ENCODE measurements around the gene GNL1.
A peak's percentile ranks its signal among the peaks of the same experiment; 100 is the strongest.

The GNL1 gene

DNA sequence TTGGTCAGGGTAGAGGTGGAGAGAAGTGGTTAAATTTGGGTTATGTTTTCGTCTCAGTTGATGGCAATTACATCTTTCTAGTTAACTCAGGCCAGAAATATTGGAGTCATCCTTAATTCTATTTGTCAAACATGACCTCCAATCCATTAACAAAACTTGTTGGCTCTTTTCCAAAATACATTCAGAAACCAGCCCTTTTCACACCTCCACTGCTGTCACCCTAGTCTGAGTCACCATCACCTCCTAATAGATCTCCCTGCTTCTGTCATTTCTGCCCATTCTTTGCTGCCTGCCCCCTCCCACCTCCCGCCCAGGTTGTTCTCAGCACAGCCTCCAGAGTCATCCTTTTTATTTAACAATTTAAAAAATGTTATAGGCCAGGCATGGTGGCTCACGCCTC is 12.0 kb upstream of the GNL1 start:
- no peak for DNase-seq

DNA sequence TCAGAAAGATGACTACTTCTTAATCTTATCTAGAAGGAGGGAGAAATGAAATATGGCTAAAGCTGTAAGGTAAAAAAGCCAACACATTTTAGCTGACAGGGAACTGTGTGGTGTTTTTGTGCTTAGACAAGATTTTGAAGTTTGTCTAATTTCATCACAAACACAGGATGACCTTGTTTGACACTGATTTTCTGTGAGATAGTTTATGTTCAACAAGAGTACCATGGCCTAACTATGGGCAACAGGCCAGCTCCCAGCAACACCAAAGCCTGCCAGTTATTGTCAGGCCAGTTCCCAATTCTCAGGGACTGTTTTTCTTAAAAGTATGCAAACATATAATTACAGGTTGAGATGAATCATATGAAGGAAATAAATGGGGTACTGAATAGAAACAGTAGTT is 9.5 kb upstream of the GNL1 start:
- DNase-seq: no peak

DNA sequence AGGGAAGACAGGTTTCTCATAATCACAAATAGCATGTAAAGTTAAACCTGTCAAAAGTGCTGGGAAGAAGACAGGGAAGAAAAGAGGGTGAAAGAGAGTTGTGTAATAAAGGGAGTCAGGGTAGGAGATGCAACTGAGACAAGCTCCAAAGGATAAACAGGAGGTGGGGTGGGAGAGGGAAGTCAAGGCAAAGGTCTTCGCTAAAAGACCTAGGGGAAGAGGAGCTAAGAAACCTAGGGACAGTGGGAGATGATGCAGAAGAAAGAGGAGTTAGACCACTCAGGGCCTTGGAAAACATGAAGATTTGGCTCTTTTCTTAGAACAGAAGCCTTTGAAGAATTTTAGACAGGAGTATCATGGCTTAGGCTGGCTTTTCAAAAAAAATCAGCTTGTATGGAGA is 7.8 kb upstream of the GNL1 start:
- DNase-seq: no peak

DNA sequence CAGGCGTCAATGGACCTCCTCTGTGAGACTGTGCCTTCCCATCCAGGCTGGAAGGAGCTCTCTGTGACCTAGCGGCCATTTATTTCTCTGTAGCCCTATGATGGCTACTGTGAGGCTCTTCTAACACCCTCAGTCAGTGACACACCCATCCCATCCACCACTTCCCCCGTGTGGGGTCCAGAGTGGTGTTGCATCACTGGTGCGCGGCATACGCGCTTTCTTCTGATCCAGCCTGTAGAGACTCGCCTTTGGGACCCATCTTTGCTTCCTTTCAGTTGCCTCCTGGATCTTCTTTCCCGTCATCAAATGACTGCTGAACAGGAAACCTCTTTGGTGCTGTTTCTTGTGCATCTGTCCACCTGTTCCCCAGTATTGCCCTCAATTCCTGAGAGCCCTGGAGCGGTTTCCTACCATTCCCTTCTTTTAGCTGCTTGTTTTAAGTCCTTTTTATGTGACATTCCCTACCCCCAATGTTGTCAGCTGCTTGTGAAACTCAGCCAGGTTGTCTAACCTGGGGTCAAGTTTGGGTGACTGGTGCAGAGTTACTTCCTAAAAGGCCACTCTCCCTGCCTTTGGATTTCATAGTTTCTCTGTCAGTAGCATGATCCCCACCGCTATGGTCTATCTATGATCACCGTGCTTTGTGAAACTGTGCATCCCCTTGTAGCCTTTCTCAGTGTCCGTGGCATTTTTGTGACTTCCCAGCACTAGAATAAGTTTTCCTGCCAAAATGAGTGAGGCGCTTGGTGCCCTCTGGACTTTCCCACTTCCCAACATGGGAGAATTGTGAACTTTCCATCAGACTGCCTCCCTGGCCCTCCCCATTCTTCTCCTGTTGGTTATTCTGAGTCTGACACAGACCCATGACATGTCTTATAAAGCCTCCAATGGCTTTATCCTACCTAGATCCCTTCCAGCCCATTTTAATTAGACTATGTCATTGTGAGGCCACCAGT is 6.5 kb upstream of the GNL1 start:
- no peak for DNase-seq

DNA sequence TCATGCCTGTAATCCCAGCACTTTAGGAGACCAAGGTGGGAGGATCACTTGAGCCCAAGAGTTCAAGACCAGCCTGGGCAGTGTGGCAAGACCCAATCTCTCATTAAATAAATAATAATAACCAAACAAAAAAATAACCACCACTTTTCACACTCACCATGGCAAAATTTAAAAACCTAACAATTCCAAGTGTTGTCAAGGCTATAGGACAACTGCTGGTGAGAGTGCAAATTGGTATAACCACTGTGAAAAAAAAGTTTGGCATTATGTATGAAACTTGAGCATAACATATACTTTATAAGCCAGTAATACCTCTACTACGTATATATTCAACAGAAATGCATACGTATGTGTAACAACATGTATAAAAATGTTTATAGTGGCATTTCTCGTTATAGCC is 4.6 kb upstream of the GNL1 start:
- DNase-seq: no peak

DNA sequence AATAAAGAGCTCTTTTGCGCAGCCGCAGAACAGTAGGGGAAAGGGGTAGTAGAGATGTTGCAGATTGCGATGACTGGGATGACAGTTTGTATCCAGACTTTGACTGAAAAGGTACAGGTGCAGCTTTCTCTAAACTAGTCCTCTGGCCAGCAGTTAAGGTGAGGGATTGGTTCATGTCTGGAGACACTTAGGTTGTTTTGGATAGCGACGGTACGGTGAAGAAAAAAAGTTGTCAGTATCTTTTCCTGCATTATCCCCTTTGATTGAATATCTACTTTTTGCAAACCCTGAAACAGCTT is 1.3 kb upstream of the GNL1 start:
- DNase-seq: no peak

DNA sequence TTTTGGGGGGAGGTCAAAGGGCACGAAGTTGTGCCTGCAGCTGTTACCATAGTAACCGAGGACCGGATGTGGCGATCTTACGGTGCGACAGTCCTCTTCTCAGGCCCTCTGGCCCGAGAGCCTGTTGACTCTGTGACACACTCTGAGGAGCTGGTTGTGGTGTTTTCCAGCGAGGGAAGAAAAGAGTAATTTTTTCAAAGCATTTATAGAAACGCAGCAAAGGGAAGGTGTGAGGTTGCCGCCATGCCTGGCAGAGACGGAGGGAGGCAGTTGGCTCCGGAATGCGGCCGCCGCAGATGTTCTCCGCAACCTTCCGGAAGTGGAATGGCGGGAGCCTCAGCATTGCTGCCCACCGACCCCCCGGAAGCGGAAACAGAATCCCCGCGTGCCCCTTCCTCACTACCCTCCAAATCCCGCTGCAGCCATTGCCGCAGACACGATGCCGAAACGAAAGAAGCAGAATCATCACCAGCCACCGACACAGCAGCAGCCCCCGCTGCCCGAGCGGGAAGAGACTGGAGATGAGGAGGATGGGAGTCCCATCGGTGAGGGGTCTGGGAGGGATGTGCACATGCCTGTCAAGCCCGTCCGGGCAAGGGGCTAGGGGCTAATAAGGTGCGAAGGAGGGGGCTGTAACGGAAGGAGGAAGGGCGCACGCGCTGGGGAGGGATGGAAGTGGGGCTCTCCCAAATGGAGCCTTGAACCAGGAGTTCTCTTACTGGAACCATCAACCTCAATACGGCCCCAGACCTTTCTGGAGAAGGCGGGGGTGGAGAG is 805 bp upstream of the GNL1 start, which contains the start of gene PRR3:
Gene PRR3 (plus strand): TSS at position 390 of the 777 bp plus-strand sequence. CDS start 50 bp downstream, at position 440.
- DNase-seq: peak; percentile 98

DNA sequence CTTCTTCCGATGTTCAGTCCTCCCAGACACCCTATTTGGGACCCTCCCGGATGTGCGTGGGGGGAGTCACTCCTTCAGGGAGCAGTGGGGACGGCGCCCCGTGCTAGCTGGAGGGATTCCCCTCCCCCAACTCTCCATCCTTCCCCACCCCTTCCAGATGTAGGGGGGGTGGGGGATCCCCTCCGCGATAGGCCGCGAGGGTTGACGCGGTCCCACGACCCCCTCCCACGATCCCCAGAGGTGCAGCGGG is 548 bp downstream of the GNL1 start:
- DNase-seq: no peak

DNA sequence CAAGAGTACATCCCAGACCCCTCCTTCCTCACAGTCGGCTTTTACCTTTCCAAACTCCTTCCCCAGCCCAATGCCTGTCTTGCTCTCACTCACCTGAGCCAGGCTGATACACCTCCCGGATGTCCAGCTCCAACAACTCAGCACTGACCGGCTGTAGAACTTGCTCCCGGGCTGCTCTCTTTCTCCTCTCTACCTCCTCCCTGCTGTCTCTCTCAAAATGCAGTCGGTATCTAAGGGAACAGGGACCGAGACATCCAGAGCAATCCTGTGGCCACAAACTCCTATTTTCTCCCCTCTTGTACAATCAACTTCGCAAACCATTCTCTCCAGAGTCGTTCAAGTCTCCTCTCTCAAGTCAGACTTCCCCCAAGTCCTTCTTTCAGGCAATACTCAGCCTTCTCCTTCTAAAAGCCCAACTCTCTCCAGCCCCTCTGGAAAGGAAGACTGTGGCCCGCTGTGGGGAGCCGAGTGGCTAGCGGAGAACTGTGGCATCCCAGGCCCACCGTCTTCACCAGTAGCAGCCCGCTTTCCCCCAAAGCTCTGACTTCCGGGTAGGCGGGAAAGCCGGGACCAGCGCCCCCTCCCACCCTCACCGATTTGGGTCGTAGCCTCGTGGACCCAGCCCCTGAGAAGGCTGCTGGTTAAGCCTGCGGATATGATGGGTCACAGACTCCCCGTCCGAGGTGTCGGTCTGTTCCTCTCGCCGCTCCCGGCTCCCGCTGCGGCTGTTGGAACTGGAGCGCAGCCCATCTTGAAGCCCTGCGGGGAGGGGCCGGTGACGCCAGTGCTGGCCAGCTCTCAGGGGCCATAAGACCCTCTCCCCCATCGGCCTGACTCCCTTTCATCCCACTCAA is 1.1 kb downstream of the GNL1 start:
- peak; percentile 17 for DNase-seq

DNA sequence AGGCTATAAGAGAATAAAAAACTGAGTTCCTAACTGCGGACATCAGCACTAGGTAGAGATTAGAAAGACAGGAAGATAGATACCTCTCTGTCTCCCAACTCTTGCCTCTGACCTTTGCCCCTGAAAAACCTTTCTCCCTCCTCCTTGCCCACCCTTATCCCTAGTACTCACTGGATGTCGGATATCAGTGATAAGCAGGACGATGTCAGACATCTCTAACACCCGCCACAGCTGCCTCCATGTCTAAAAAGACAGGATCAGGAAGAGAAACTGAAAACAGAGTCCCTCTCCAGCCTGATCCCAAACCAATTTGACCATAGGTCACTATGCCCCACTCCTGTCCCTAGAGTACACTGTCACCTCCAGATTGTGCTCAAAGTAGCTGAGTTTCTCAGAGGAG is 1.9 kb downstream of the GNL1 start:
- DNase-seq: no peak

DNA sequence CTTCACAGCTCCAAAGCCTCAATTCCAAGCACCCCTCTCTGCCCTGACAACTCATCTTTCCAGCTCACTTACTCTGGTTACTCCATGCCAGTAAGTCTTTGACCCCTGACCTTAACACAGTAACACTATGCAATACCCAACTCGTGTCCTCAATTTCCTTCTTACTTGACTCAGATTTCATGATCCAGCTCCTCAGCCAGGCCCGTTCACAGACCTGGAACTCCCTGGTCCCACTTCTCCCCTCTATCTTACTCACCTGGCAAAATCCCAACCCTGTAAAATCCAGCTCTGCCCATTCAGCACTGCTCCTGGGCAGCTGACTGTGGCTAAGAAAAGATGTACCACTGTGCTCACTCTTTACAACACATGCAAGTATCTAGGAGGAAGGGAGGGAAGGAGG is 7.9 kb downstream of the GNL1 start:
- no peak for DNase-seq

DNA sequence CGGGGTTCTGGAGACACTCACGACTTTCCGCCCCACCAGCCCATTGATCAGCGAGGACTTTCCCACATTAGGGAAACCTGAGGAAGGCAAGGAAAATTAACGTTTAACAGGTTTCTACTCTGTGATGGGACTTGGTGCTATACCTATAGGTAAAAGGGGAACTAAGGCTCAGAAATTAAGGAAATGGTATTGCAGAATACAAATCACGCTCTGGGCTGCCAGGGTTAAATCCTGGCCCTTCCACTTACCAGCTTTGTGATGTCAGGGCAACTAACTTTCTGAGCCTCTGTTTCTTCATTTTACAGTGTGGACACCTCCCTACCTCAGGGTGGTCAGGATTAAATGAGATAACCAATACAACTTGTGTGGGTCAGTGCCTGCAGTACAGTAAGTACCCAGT is 8.8 kb downstream of the GNL1 start:
- no peak for DNase-seq

DNA sequence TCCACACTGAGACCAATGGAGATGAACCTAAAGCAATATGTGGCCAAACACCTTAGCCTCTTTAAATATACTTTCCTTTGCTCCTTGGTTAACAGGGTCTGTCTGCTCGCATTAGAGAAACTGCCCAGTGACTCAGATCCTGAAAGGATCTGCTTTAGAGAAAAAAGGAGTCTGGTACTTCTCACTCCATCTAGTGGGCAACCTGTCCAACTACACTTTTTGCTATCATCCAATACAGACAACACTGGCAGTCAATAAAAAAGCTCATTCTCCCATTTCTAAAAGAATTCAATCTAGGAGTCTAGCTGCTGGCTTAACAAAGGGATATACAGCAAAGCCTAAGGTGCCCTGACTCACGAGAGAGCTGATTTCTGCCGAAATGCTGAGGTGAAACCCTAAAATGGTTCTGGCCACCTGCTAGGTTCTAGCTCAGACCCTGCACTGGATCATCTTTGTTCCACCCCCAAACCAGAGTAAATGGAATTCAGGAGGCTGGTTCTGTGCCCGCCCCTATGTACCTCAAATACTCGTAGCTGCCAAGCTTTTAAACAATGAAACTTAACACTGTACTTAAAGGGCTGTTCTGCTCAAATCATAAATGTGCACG is 11.5 kb downstream of the GNL1 start:
- peak; percentile 57 for DNase-seq

DNA sequence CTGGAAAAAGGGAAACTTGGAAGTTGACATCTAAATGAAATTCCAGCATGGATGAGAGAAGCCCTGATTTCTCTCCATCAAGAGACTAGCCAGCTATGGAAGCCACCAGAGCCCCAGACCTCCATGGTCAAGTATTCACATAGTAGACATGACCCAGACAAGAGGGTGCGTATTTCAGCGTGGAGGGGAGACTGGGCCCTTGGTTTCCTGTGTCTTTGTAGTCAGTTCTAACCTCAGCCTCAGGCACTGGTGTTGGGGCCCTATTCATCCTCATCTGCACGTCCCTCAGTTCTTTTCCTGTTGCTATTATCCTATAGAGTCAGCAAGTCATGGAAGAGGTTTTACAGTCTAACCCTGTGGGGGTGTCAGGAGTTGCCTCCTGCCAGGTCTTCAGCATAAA is 12.5 kb downstream of the GNL1 start:
- no peak for DNase-seq

DNA sequence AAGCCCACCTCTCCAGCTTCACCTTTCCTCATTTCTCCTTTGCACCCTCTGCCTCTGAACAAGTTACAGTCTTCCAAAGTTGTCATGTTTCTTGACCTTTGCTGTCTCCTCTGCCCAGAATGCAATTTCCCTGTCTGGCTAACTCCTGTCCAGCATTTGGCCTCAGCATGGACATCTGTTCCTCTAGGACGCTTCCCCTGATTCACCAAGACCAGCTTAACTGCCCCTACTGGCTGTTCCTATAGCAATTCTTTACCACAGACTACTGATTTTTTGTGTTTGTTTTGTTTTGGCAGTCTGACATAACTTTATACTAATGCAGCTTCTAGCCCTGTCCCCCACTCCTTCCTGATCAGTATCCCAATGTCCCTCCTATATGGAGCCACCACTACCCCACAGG is 13.4 kb downstream of the GNL1 start:
- DNase-seq: no peak

DNA sequence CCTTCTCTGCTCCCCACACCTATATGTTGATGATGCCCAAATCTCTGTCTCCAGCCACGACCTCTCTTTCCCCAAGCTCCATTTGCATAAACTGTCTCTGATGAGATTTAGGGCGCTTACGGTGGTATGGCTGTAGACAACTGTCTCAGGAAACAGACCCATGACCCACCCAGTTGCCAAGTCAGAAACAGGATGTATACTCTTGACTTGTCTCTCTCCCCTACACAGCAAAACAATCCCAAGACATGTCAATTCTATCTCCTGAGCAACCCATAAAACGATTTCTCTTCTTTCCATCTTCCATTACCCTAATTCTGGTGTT is 13.9 kb downstream of the GNL1 start:
- DNase-seq: no peak

DNA sequence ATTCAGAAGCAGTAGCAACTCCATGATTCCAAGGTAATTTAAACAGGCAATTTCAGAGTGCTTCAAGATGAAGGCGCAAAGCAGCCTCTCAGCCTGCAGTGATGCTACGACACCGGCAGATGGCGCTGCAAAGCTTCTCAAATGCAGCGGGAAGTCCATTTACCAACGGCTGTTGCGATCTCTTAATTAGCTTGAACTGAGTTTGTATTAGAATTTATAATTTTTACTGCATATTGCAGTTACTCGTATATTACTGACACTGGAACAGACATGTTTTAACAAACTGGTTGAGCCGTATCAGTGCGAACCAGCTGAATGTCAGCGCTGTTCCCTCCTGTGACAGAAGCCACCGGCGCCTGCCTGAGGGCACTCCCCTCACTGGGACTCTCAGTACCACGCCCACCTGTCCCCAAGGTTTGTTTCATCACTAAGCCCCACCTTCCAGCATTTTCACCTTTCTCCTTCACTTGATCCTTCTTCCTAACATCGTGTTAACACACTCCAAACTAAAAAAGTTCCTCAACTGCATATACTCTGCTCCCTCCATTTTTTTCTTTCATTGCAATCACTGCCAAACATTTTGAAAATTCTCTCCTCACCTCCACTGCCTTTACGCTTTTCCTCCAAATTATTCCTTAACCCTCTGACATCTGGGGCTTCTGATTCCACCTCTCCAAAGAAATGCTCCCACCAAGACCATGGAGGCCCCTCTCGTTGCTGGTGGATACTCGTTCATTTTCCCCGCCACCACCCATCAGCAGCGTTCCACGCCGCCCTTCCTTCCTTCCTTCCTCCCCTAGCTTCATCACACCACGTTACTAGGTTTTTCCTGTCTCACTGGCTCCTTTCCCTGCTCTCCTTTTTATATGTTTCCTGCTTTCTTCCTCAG is 14.5 kb downstream of the GNL1 start:
- peak; percentile 87 for DNase-seq

DNA sequence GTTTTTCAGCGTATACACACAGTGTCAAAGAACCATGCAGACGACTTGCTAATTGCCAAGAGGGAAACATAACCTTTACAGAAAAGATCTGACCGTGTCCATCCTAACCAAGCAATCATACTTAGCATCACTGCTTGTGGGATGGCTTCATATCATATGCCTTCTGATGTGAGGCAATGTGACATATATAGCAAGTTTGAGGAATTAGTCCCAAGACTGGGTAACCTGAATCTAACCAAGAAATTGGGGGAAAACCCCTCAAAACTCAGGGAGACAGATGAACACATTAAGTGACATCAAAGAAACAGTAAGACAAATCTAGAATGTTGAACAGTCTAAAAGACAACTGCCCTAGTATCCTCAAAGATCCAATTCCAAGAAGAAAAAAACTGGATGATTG is 18.4 kb downstream of the GNL1 start:
- DNase-seq: no peak

DNA sequence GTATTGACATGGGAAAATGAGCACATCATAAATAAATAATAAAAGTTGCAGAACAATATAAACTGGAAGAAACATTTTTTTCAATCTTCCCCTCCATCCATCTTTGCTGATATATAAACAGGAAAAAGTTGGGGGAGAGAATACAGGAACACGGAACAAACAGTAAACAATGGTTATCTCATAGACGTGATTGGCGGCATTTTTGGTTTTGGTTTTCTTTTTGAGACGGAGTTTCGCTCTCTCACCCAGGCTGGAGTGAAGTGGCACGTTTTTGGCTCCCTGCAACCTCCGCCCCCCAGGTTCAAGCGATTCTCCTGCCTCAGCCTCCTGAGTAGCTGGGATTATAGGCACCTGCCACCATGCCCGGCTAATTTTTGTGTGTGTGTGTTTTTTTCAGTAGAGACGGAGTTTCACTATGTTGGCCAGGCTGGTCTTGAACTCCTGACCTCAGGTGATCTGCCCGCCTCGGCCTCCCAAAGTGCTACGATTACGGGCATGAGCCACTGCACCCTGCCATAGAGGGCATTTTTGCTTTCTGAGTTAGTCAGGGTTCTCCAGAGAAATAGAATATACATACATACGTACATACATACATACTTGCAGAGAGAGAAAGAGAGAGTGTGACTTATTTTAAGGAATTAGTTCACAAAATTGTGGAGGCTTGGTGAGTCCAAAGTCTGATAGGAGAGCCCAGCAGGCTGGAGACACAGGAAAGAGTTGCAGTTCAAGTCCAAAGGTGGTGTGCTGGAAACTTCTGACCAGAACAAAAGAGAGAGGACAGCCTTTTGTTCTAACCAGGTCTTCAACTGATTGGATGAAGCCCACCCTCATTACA is 22.6 kb downstream of the GNL1 start:
- no peak for DNase-seq

DNA sequence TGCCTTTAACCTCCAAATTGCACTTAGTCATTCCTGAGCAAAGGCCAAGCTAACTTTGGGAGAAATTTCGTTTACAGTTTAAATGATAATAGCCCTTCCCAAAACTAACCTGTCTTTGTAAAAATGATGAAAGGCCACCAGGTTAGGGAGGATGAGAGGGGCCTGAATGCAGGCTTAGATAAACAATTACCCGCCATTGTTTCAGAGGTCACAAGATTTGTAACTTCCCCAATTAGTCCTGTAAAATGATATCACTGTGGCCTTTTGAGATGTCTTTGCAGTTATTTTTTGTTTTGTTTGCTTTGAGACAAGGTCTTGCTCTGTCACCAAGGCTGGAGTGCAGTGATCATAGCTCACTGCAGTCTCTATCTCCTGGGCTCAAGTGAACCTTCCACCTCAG is 26.3 kb downstream of the GNL1 start:
- DNase-seq: no peak

DNA sequence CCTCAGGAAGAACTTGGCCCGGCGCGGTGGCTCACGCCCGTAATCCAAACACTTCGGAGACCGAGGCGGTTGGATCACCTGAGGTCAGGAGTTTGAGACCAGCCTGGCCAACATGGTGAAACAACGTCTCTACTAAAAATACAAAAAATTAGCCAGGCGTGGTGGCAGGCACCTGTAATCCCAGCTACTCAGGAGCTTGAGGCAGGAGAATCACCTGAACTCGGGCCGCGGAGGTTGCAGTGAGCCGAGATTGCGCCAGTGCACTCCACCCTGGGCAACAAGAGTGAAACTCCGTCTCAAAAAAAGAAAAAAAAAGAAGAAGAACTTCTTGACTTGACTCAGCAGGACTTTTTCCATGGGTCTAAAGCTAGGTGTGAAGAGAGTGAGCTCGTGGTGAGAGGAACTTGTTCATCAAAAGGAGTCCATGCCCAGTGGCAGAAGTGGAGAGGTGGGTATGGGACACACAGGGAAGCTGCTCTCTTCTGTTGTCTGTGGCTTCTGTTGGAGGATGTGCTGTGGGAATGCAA is 26.9 kb downstream of the GNL1 start:
- peak; percentile 44 for DNase-seq
